Mononuclear cell (primary cell): ENCODE data around the gene ZNF429. TPM values are rescaled to one million over a fixed set of nuclear protein-coding genes. Genes with fewer than 3 reads are reported as not detected.

ENCODE experiments used
- H3K27me3 ChIP-seq: 2 replicates; pipeline ENCODE4 v1.6.0; 2011; ENCODE audit warnings: low read length, control low read depth; ENCODE audit not compliant: insufficient read depth
- H3K4me1 ChIP-seq: 2 replicates; pipeline ENCODE4 v1.5.1; 2011; ENCODE audit warnings: mild to moderate bottlenecking, low read length, control low read depth; ENCODE audit not compliant: insufficient read depth
- H3K4me3 ChIP-seq: 2 replicates; pipeline ENCODE4 v1.5.1; 2011; ENCODE audit warnings: mild to moderate bottlenecking, low read length, moderate library complexity
- H3K9me3 ChIP-seq: 2 replicates; pipeline ENCODE4 v1.5.1; 2011; ENCODE audit warnings: low read depth, mild to moderate bottlenecking, control low read depth, low read length
- total RNA-seq: library from RNA; depleted of rRNA; stranded (reverse); fragments of >200 nt; gene quantifications from one replicate; pipeline ENCODE4 v1.2.3, GENCODE V29; 2012

ZNF429 gene
- total RNA-seq, 1 donor = 8.4 TPM

DNA sequence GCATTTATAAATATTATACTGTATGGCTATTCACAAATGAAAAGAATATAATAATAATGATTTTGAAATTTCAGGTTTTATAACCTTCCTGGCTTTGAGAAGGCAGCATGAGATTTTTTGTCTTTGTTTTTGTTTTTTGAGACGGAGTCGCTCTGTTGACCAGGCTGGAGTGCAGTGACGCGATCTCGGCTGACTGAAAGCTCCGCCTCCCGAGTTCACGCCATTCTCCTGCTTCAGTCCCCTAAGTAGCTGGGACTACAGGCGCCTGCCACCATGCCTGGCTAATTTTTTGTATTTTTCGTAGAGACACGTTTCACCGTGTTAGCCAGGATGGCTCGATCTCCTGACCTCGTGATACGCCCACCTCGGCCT is 64.1 kb downstream of the ZNF429 start:
- H3K9me3 ChIP-seq = peaks cover 27% of the 10 kb centered on the region
- H3K4me1 ChIP-seq = no peaks in the 10 kb centered on the region
- H3K27me3 ChIP-seq = no peaks in the 10 kb centered on the region
- peak overlapping the region; percentile 4 for H3K4me3 ChIP-seq

DNA sequence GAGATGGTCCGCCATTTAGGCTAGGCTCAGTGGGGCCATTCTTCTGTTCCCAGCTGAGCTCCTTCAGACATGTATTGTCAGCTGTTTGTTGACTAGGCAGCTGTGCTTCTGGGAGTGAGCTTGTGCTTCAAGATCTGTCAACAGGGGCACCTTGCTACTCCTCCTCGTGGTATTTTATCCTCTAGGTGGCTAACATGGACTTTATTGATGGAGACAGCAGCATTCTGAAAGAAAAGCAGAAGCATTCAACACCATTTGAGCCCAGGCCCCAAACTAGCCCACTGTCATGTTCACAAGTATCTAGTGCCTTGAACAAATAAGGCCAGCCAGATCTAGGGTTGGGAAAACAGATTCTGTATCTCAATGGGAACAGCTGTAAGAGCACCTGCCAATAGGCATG is 65.9 kb downstream of the ZNF429 start:
- H3K27me3 ChIP-seq = no peaks in the 10 kb centered on the region
- H3K4me3 ChIP-seq = no peak overlapping the region
- H3K9me3 ChIP-seq = peaks cover 30% of the 10 kb centered on the region
- H3K4me1 ChIP-seq = no peaks in the 10 kb centered on the region

DNA sequence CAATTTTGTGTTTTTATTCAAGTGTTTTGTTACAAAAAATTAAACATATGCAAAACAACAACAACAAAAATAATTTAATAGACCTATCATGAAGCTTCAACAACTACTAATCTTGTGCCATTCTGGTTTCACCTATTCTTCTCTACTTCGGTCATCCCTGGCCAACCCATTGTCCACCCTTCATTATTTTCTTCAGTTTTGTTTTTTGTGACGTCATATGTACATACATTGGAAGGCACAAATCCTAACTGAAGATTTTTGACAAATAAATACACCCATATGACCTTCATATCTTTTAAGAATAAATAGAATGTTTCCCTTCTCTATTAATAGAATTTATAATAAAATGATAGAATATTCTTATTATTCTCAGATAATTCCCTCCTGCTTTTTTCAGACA is 69.2 kb downstream of the ZNF429 start:
- H3K9me3 ChIP-seq = peaks cover 32% of the 10 kb centered on the region
- H3K27me3 ChIP-seq = no peaks in the 10 kb centered on the region
- H3K4me1 ChIP-seq = no peaks in the 10 kb centered on the region
- H3K4me3 ChIP-seq = no peak overlapping the region

DNA sequence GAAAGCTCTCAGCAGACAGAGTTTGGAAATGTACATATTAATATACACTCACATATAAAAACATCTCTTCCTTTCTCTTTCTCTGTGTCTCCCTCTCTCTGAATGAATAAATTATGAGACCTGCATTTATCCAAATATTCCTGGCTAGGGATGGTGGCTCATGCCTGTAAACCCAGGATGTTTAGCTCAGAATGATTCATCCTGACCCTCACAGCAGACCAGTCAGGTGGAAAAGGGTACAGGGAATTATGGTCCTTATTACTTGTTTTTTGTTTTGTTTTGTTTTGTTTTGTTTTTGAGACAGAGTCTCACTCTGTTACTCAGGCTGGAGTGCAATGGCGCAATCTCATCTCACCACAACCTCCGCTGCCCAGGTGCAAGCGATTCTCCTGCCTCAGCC is 71.1 kb downstream of the ZNF429 start:
- H3K9me3 ChIP-seq = peaks cover 23% of the 10 kb centered on the region
- no peaks in the 10 kb centered on the region for H3K27me3 ChIP-seq
- H3K4me1 ChIP-seq = no peaks in the 10 kb centered on the region
- no peak overlapping the region for H3K4me3 ChIP-seq

DNA sequence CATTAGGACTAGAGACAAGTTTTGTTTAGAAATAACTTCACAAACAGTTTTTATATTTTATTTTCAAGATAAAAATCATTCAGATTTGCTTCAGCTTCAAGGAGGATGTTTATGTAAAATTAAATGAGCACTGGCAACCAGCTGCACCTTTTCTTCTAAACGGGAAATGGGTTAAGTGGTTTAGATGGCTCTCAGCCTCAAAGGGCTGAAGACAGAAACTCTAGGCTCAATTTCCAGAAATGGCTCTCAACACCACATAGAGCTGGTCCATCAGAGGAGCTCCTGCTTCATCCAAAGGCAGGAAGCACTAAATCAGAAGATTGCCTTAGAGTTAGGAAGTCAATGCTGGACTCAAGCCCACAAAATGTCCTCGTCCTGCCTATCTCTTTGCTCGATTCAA is 74.7 kb downstream of the ZNF429 start:
- H3K27me3 ChIP-seq = no peaks in the 10 kb centered on the region
- no peak overlapping the region for H3K4me3 ChIP-seq
- H3K9me3 ChIP-seq = peaks cover 9% of the 10 kb centered on the region
- no peaks in the 10 kb centered on the region for H3K4me1 ChIP-seq

DNA sequence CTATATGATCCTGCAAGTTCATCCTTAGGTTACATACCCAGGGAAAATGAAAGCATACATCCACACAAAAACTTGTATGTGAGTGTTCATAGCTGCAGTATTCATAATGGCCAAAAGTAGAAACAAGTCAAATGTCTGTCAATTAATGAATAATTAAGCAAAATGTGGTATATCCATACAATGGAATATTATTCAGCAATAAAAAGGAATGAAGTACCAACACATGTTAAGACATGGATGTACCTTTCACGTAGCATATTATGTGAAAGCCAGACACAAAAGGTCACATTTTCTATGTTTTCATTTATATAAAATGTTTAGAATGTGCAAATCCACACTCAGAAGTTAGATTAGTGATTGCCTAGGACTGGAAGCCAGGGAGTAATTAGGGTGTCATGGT is 75.4 kb downstream of the ZNF429 start:
- peaks cover 9% of the 10 kb centered on the region for H3K9me3 ChIP-seq
- no peaks in the 10 kb centered on the region for H3K4me1 ChIP-seq
- H3K27me3 ChIP-seq = peaks cover 2% of the 10 kb centered on the region
- no peak overlapping the region for H3K4me3 ChIP-seq

DNA sequence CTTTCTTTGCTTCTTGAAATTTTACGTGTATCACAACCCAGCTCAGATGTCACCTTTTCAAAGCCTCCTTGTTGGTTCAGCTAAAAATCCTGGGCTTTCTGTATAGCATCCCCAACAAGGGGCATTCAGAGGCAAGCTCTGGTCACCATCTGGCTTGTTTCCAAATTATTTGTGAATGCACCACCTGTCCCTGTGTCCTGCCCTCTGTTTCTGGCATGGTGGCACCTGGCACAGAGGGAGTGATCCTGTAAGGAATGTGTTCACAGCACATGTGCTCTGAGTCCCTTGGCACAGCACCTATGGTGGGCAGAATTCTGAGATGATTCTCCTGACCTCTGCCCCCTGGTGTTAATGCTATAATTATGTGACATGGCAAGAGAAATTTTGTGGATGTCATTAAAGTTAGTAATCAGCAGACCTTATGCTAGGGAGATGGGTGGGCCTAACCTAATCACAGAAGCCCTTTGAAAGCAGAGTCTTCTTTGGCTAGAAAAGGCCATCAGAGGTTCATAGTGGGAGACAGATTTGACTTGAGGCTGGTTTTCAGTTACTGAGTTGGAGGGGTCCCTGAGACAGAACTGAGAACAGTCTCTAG is 76.3 kb downstream of the ZNF429 start:
- Histone ChIP-seq H3K9me3 (peaks cover 4% of the 10 kb centered on the region), H3K27me3 (peaks cover 2% of the 10 kb centered on the region), H3K4me3 (no peak overlapping the region), H3K4me1 (no peaks in the 10 kb centered on the region)

DNA sequence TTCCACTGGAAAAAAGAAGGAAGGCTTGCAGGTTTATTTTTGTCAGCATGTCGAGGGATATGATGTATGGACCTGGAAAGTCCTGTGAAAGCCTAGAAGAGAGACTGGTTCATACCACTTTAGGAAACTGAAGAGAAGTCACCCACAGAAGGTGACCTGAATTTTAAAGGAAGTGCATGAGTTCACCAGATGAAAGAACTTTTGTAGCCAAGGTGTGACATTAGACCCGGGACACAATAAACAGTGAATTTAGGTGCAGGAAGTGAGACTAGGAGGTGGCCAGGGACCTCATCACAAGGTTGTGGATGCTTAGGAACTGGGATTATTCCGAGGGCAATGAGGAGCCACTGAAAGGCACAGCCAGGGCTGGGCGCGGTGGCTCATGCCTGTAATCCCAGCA is 79.1 kb downstream of the ZNF429 start:
- Histone ChIP-seq H3K4me1 (no peaks in the 10 kb centered on the region), H3K9me3 (peaks cover 4% of the 10 kb centered on the region), H3K4me3 (no peak overlapping the region), H3K27me3 (peaks cover 2% of the 10 kb centered on the region)

DNA sequence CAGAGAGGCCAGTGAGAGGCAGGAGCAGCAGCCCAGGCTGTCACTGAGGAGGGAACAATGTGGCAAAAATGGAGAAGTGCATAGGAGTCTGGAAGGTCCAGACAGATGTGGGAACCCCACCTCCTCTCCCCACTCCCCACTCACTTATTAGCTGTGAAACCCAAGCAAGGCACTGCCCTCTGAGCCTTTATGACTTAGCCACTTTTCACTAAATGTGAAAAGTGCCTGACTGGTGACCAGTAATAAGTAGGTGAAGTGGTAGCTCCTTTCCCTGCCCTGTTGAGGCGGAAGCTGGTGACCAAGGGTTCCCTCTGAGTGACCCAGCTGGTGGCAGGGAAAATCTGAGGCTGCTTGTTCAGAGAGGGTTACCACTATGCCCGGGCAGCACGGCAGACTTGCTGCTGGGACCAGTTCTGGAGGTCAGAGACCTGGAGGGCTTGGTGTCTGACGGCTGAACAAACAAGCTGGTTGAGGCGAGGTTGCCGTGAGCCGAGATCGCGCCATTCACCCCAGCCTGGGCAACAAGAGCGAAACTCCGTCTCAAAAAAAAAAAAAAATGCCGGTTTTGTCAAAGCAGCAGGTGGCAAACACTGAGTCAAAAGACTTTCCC is 80.0 kb downstream of the ZNF429 start:
- H3K9me3 ChIP-seq = peaks cover 4% of the 10 kb centered on the region
- H3K4me1 ChIP-seq = no peaks in the 10 kb centered on the region
- H3K27me3 ChIP-seq = peaks cover 2% of the 10 kb centered on the region
- no peak overlapping the region for H3K4me3 ChIP-seq

DNA sequence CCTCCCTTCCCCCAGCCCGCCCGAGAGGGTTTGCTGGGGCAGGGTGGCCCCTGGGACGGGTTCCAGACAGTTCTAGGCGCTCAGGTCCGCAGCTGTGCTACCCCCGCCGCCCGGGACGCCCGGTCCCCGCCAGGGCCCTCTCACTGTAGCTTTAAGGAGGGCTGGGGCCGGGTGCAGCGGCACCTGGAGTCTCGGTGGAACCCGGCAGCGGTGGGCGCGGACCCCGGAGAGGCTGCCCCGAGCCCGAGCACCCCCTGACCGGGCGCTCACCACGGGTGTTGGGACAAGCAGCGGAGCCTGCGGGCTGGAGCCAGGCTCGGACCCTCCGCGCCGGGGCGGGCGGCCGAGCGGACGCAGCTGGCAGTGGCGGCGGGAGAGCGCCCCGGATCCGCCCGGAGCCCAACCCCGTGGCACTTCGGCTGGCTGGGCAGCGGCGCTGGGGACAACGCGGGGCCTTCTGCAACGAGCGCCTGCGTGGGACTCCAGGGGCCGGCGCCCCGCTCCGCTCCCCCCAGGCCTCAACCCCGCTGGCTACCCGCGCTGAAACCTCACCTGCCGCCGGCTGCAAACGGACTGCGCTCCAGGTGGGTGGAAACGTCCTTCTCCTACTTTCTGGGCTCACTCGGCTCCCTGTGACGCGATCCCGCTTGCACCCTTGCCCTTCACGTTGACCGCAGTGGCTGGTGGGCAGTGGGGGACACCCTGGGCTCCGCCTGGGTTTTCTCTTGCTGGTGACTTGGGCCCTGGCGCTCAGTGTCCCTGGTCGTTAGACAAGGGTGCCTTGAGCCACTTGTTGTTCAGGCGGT is 81.1 kb downstream of the ZNF429 start:
- Histone ChIP-seq H3K4me1 (no peaks in the 10 kb centered on the region), H3K9me3 (no peaks in the 10 kb centered on the region), H3K27me3 (peaks cover 2% of the 10 kb centered on the region), H3K4me3 (peak overlapping the region; percentile 24)

DNA sequence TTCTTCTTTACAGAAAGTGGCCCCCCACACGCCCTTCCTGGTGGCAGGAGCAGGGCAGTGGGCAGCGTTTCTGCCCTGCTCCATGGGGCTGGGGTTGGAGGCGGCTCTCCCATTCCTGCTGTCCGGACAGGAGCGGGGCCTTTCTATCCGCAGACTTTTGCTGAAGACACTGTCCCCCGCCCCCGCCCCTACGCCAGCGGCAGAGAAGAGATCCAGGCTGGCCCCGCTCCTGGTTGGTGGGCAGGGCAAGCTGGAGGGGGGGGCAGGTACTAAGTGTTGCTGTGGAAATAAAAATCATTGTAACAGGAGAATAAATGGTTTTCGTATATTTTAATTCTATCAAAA is 81.7 kb downstream of the ZNF429 start:
- H3K27me3 ChIP-seq = peaks cover 2% of the 10 kb centered on the region
- H3K4me1 ChIP-seq = no peaks in the 10 kb centered on the region
- H3K9me3 ChIP-seq = no peaks in the 10 kb centered on the region
- H3K4me3 ChIP-seq = no peak overlapping the region

DNA sequence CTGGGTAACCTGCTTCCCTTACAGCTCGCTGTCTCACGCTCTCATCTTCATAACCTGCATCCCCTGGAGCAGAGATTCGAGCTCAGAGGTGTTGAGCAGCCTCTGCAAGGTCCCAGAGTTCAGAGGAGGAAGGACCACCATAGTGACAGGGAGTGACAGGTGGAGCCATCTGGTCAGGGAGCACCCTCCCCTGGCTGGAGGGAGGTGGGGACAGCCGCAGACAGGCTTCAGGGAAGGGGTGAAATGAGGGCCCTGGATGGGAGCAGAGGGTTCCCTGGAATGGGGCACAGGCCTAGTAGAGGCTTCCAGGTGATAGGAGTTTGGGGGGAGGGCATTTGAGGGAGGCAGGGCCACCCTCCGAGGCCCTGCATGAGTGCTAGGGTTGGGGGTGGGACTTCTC is 82.1 kb downstream of the ZNF429 start:
- H3K9me3 ChIP-seq = no peaks in the 10 kb centered on the region
- peaks cover 2% of the 10 kb centered on the region for H3K27me3 ChIP-seq
- H3K4me3 ChIP-seq = no peak overlapping the region
- no peaks in the 10 kb centered on the region for H3K4me1 ChIP-seq

DNA sequence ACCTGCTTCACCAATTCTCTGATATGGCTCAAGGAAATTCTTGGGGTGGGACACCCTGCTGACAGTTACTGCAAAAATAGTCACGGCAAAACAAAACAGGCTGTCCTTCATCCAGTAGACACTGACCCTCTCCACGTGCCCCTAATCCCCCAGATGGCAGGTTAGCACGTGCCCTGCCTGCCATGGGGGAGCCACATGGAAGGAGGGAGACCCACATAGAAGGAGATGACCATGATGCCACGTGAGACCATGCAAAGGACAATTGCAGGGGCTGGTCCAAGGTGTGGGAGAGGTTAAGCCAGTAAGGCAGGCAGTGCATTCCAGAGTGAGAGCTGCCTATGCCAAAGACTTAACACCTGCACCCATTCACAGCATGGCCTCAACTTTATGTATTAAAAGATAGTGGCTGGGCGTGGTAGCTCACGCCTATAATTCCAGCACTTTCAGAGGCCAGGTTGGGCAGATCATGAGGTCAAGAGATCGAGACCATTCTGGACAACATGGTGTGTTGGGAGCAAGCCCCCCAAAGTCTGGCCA is 82.7 kb downstream of the ZNF429 start:
- Histone ChIP-seq H3K4me1 (peaks cover 3% of the 10 kb centered on the region), H3K4me3 (no peak overlapping the region), H3K27me3 (peaks cover 2% of the 10 kb centered on the region), H3K9me3 (no peaks in the 10 kb centered on the region)

DNA sequence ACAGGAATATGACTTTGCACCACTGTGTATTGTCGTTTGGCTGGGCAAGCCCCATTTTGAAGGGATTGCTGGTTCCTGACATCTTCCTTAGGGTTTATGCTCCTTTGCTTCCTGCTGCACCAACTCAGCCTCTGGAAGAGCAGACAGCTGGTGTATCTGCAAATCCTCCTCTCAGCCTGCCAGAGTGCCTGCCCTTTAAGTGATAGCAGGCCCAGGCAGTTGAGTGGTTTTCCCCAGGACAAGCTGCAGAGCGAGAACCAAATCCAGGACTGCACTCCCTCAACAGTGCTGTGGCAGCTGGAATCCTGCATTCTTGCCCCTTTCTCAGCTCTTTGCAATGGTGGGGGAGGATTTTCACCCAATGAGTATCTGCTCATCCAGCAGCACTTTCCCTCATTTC is 85.5 kb downstream of the ZNF429 start:
- no peak overlapping the region for H3K4me3 ChIP-seq
- no peaks in the 10 kb centered on the region for H3K27me3 ChIP-seq
- H3K4me1 ChIP-seq = peaks cover 15% of the 10 kb centered on the region
- H3K9me3 ChIP-seq = no peaks in the 10 kb centered on the region

DNA sequence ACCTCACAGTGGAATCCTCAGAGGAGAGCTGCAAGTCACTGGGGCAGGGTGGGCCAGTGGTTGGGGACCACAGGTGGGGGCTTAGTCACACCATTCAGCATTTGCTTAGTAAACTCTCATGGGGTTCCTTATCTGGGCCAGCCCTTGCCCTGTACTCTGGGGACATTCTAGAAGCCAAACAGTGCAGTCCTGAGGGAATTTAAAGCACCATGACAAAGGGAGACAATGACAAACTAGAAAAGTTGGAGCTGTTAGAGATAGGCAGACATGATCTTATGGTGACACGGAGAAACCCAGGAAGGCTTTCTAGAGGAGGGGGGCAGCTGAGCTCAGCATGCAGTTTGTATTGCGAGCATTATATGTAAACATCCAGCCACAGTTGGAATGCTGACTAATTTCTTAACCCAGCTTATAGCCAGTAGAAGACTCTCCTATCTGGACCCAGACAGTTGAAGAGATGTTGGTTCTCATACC is 87.6 kb downstream of the ZNF429 start:
- Histone ChIP-seq H3K9me3 (no peaks in the 10 kb centered on the region), H3K4me1 (peaks cover 15% of the 10 kb centered on the region), H3K4me3 (no peak overlapping the region)

More for the DNA sequence above, 87.6 kb downstream of the ZNF429 start:
- no peaks in the 10 kb centered on the region for H3K27me3 ChIP-seq
